ENCODE results near the gene NUDT11.
"Not testable (repeated sequence)": the region's sequence is repeated elsewhere in the genome, so short reads cannot be mapped to it uniquely, and the experiment has no call there.

The NUDT11 gene

DNA sequence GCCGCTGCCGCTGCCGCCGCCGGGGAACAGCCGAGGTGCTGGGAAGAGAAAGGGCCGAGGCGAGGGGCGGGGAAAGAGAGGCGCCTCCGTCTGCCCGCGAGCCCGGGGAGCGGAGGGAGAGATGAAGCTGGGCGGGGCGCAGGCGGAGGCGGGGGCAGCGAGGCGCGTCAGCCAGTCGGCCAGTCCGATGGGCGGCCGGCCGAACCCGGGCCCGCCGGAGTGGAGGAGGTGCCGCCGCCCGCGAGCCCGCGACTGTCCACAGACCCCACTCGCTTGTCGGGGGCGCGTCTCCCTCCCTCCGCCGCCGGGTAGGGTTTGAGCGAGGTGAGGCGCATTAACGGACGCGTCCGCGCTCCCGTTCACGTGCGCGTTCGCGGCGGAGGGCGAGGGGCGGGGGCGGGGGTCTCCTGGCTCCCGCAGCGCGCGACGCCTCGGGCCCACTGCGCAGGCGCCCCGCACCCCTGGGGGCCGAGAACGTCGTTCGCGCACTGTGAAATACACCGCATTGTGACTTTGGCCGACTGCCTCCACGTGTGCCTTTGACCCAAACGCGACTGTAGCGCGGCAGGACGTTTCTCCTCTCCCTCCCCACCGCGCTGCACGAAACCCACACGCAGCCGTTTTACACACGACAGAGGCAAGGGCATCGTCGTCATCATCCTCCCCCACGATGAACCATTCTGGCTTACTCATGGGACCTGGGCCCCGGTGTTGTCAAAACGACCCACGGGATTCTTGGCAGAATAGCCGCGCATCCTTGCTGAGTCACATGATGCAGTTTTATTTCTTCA is at the start of gene NUDT11:
Gene NUDT11 (minus strand): TSS at position 92 of the 791 bp plus-strand sequence. CDS start 148 bp downstream, outside the sequence.
- no peak for DNase-seq (ENCODE audit: low read depth)

DNA sequence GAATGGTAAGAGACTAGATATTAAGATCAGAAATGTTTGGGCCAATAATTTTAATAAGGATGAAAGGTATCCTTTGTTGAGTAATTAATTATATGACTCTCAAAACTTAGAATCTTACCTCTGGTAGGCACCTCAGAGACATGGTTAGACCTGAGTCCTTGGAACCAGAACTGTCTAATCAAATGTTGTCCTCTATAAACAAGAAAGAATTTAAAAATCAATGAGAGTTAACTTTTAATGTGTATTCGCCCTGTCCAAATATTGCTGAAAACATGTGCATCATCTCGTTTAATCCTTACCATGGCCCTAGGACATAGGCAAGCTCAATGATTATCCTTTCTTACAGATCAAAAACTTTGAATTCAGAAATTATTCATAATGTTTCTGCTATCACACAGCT is 24.0 kb upstream of the NUDT11 start:
- DNase-seq (ENCODE audit: low read depth): no peak

DNA sequence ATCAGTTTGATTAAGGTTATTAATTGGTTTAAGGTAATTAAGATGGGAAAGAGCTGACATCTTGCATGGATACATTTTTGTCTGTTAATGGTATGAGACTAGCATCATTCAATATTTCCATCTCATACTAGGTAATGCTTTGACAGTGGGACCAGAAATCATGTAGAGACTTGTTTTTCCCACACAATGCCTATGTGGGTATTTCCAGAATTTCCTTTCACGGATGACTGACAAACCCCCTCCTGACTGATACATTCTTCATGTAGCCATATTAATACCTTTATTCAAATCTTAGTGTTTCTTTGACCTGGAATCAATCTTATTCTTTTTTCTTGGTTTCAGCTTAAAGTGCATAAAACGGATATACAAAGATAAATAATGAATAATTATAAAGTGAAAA is 22.7 kb upstream of the NUDT11 start:
- DNase-seq (ENCODE audit: low read depth): not testable (repeated sequence)

DNA sequence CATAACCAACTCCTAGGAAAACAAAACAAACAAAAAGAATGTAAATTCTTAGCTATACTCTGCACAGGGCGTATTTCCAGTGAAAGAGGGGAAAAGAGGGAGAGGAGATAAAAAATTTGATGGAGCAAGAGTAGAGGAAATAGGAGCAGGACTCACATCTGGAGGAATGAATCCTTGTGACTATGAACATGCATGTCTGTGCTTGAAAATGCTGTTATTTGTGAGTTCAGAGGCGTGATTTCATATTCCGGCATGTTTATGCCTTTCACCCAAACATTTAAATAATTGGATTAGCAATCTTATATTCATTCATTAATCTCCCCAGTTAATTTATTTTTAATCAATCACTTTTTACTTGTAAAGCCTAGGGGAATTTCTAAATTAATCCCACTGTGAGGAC is 11.2 kb upstream of the NUDT11 start:
- DNase-seq (ENCODE audit: low read depth): no peak

DNA sequence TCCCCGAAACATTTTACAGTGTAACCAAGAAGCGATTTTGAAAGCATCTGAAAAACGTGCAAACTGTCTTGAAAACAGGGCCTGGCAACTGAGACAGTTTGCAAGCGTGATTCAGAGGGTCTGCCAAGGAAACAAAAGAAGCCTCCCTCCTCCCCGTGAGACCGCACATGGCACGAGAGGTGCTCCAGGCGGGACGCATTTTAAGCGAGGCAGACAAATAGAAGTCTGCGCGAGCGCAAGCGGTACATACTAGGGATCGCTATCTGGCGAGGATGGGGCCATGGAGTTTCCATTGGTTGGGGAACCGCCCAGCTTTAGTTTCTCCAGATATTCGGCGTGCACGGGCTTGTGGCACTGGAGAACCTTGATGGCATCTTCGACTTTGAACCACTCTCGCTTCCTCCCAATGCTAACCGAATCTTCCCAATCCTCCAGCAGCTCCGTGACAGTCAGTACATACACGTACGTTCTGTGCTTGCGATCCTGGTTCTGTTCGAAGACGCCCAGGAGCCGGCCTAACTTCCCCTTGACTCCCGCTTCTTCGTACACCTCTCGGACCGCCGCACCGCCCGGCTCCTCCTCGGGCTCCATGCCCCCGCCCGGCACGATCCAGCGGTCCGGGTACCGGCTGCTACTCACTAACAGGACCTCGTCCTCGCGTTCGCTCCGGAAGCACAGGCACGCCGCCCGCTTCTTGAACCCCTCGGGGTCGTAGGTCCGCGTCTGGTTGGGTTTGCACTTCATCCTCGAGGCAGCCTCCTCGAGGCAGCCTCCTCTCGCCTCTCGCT is 497 bp downstream of the NUDT11 start:
- not testable (repeated sequence) for DNase-seq (ENCODE audit: low read depth)

DNA sequence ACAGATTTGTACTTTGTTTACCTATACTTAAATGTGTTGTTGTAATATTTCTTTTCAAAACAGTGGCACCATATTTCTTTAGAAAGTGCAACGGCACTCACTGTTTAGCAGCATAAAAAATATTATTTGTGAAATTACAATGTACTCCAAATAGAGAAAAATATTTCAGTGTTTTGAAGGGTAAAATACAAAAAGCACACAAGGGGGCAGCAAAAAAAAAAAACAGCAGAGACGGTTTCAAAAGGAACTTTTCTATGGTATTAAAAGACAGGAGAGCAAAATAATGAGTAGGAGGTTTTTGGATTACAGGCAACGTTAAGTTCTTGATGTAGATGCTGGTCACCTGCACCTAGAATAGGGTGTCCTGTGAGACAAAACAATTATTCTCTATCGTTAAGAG is 2.0 kb downstream of the NUDT11 start:
- DNase-seq (ENCODE audit: low read depth): no peak

DNA sequence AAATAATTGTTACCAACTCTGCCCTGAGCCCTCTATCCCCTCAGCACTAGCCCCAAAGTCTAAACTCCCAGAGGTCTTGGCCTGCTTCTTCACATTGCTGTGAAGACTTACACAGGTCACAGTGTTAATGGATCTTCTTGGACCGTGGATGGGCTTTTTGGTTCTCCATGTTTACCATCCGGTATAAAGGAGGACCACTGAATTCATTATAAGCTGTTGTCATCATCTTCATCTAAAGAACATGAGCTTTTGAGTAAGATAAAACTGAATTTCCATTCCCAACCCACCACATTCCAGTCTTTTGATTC is 8.5 kb downstream of the NUDT11 start:
- DNase-seq (ENCODE audit: low read depth): no peak

DNA sequence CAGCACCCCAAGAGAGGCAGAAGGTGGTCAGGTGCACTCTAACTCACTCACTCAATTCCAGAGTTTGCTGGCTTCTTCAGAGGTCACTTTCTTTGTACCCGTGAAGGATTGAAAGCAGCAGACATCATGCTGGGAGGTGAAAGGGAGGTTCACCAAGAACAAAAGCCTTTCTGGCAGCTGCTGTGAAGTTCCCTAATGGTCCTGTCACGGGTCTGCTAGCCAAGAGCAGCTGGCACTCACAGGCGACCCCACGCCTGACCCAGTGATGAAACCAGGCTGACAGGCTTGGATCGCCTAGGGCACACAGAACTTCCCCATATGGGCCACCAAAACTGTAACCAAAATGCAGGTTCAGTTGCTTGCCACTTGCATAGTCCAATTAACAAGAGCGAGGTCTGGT is 11.8 kb downstream of the NUDT11 start:
- no peak for DNase-seq (ENCODE audit: low read depth)

DNA sequence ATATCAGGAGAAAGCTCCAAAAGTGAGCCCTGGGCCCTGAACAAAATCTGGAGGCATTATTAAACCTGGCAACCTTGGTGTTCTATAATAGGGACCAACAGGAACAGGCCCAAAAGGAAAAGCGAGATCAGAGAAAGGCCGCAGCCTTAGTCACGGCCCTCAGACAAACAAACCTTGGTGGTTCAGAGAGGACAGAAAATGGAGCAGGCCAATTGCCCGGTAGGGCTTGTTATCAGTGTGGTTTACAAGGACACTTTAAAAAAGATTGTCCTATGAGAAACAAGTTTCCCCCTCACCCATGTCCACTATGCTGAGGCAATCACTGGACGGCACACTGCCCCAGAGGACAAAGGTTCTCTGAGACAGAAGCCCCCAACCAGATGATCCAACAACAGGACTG is 14.0 kb downstream of the NUDT11 start:
- not testable (repeated sequence) for DNase-seq (ENCODE audit: low read depth)

DNA sequence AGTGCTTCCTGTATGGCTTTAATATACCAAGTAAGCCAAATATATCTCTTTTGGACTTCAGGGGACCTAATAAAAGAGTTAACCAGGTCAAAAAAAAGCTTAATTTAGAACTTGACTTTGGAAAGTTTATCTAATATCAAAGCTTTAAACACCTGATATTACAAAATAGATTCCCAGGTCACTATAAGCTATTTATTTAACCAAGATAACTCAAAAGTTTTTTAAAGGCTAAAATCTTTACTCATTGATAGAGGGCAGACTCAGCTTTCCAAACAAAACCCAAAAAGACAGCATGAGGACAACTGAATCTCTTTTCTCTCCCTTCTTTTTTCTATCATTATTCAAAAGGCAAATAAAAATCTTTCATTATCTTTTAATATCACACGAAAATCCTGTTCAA is 19.5 kb downstream of the NUDT11 start:
- no peak for DNase-seq (ENCODE audit: low read depth)

DNA sequence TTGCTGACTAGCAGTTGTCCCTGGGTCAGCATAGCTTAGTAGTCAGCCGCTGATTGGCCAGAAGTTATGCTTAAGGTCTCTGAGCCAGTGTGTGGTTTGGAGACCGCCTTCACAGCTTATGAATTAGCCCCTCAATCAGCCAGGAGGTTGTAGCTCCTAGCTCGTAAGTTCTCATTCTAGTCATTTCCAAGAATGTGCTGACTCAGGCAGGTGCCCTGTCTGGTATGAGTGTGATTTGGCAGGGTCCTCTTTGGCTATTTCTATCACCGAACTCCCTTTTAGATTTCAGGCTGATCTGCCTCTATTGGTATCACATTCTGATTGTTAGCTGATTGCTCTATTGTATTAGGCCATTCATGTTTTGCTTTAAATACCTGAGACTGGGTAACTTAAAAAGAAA is 33.1 kb downstream of the NUDT11 start:
- DNase-seq (ENCODE audit: low read depth): no peak

DNA sequence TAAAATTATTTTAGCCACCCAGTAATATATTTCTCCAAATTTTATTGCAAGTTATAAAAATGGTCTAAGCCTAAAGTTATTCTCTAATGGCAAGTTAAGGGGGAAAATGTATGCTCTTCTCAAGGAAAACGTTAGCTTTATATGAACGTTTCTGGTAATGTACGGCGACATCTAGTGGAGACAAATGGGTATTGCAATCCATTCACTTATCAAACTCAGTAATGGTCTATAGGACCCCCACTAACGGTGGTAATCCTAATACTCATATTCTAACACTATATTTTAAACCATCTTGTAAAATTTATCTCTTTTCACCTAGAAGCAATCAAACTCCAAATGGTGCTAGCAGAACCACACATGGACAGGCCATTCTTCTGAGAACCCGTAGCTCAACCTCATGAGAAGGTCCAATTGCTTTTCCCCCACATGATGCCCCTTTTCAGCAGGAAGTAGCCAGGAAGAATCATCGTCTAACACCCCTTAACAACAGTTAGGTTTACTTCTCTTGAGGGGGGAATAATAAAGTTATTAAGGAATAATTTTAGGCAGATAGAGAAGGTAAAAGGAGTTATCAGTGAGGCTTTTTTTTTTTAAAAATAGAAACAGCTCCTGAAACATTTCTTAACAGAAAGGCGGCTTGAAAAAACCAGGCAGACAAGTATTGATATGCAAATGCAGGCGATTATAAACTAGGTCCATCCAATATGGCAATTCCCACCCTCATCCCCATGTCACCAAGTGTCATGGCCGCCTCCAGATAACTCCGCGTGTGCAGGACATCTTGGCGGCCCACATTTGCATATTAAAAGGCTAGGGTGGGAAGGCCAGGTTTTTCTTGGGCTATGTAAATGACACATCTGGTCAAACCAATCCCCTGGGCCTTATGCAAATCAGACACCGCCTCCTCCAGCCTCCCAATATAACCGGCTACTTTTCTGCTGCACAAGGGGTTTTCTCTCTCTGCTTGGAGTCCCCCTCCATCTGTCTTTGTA is 35.0 kb downstream of the NUDT11 start:
- DNase-seq (ENCODE audit: low read depth): no peak

DNA sequence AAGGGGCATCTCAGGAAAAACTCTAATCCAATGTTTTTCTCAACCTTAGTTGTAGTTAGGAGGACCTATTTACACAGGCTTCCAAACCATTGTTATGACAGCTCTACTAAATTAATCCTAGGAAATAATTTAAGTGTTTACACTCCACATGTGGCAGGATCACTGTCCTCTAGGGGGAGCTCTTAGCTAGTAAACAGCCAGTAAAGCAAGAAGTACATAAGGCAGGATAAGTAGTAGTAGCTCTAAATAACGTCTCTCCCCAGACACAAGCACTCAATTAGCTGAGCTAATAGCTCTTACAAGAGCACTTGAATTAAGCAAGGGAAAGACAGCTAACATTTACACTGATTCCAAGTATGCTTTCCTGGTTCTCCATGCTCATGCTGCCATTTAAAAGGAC is 37.3 kb downstream of the NUDT11 start:
- DNase-seq (ENCODE audit: low read depth): no peak

DNA sequence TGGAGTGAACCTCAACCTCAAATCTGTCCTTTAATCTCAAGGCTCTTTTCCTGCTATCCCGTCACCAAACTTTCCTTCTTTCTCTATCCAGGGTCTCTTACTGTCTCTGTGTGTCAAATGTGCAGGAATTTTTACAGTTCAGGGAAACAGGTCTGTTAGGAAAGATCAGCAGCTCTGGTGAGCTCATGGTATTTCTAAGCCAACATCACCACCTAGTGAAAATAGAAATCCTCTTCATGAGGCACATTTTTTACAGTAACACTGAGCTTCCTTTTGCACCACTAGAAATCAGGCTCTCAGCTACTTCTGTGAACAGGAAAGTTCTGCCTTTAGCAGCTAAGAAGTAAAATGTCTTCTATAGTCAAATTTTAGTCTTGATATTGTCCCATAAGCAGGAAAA is 39.6 kb downstream of the NUDT11 start:
- no peak for DNase-seq (ENCODE audit: low read depth)

DNA sequence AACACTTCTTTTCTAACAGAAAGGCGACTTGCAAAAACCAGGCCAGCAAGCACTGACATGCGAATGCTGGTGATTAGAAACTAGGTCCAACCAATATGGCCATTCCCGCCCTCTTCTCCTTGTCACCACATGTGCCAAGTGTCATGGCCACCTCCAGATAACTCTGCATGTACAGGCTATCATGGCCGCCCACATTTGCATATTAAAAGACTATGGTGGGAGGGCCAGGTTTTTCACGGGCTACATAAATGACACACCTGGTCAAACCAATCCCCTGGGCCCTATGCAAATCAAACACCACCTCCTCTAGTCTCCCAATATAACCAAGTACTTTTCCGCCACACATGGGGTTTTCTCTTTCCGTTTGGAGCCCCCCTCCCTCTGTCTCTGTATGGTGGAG is 40.1 kb downstream of the NUDT11 start:
- no peak for DNase-seq (ENCODE audit: low read depth)

DNA sequence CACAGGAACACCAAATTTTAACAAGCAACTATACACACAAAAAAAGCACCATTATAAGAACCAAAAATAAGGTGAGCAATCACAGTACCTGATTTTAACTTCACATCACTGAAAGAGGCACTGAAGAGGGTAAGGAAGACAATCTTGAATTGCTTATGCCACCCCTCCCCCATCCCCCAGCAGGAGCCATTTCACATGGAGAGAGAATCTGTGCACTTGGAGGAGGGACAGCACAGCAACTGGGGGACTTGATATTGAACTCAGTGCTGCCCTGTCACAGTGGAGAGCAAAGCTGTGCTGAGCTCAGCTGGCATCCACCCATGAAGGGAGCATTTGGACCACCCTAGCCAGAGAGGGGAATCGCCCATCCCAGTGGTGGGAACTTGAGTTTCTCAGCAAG is 56.0 kb downstream of the NUDT11 start:
- DNase-seq (ENCODE audit: low read depth): no peak

Measured in non-pigmented ciliary epithelial cell (primary cell).